Measurements from ENCODE around the gene KRT84.

KRT84 gene

DNA sequence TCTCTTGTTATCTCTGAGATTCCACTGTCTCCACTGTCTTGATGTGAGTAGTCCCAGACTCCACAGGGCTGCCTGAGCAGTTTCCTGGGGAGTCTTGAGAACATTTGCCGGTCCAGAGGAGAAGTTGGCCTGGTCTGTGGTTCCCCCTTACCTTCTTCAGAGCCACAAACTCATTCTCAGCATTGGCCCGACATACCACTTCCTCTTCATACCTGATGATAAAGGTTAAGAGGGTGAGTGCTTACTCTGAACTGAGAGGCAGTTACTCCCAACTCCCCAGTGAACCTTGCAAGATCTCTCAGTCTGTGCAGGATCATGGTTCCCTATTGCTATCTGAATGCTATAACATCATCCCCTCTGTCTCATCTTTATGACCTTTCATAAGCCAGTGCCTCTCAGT is 2.6 kb downstream of the KRT84 start:
- DNase-seq: no peak

DNA sequence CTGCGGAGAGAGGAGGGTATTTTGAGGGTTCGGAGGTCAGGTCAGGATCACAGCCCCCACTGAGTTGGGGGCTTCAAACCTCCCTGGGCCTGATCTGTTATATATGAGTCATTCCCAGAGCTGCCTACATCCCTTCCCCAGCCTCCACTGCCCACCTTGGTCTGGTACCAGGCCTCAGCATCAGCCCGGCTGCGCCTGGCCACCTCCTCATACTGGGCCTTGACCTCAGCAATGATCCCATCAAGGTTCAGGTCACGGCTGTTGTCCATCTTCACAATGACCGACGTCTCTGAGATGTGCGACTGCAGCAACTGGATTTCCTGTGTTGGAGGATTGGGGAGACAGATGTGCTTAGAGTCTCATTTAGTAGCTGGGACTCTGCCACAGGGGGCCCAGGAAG is 4.2 kb downstream of the KRT84 start:
- no peak for DNase-seq

DNA sequence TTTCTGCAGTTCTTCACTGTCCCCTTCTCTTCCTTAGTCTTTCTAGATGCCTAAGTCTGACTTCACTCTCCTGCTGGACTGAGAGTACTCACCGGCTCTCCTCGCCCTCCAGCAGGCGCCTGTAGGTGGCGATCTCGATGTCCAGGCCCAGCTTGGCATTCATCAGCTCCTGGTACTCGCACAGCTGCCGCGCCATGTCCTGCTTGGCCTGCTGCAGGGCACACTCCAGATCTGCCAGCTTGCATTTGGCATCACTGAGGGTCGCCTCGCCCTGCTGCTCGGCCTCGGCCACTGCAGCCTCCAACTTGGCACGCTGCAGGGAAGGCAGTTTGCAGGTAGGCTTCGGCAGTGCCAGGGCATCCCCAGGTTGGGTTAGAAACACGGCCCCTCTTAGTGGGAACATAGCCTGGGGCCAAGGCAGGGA is 5.2 kb downstream of the KRT84 start:
- DNase-seq: no peak

GRCh38 chr12:52379536-52379935 is 5.9 kb downstream of the KRT84 start:
- no peak for DNase-seq

DNA sequence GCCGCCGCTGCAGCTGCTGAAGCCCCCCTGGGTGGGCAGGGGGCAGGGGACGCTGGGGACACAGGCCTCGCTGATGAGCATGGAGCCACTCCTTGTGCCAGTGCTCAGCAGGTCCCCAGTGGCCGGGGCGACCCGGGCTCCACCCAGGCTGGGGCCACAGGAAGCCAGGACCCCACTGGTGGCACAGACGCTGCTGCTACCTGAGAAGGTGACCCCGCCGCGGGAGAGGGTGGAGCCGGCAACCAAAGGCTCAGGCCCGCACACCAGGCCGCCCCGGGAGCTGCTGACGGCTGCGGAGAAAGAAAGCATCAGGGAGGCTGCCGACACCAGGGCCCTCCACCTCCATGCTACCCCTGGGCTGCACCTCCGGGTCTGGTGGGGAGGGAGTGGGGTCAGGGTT is 7.4 kb downstream of the KRT84 start:
- no peak for DNase-seq

- DNase-seq: no peak
These were observed 8.2 kb downstream of the KRT84 start for GRCh38 chr12:52377266-52377665.

DNA sequence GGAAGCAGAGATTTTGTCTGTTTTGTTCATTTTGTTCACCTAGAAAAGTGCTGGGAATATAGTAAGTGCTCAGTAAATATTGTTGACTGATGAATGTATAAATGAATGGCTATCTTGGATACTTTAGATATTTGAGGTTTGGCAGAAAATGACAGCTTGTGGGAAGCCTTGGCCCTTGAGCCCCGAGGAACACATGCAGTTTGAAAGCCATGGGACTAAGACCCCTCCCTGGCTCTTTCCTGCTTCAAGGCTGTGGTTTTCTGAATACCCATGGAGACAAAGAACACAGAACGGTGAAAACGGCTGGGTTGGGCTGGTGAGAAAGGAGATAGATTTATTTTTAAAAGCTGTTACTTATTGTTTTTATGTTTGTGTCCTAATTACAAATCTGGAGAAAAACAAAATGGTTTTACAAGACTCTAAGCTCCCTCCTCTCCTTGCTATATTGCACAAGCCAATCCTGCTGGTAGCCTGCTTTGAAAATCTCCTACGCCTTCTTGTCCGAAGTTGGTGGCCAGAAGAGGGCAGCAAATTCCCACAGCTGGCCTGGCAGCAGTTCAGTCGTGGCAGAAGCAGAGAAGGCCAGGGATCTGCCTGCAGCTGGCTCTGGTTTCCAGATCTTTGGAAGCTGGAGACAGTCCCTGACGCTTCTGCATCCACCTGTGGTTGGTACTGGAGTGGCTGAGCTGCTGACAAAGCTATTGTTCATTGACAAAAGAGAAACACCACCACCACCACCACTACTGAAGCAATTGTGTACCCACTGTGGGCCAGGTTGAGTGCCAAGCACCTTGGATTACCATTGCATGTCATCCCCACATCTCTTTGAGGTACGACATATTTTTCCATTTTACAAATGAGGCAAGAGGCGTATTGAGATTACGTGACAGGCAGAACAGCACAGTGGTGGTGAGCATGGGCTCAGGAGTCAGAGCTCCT is 13.0 kb downstream of the KRT84 start:
- DNase-seq: peak; percentile 70

GRCh38 chr12:52371716-52372115 is 13.7 kb downstream of the KRT84 start:
- DNase-seq: no peak

DNA sequence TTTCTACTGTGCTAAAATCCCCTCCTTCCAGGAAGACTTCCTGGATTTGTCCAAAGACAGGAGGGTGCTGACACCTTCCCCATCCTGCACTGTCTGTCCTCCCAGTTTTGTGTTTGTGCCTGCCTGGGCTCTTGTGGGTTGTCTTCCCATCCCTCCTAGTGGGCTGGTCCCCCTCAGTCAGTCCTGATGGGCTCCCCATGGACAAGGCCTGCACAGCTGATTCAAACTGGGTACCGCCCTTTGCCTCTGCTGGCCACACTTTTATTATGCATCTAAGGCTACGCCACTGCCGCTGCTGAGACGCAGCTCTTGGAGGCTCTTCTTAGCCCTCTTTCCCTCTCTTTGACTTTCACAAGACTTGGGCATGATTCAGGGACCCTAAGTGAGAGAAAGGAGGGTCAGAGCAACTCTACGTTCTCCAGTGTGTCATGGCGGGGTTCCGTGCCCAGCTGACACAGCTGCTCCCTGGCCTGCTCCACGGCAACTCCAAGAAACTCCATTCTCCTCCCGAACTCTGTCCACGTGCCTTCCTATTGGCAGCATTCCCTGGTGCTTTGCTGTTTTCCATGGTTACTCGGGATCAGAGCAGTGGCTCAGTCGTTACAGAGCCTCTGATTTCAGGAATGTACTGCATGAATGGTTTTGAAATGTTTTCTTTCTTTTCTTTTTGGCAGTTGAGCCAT is 14.4 kb downstream of the KRT84 start:
- no peak for DNase-seq

DNA sequence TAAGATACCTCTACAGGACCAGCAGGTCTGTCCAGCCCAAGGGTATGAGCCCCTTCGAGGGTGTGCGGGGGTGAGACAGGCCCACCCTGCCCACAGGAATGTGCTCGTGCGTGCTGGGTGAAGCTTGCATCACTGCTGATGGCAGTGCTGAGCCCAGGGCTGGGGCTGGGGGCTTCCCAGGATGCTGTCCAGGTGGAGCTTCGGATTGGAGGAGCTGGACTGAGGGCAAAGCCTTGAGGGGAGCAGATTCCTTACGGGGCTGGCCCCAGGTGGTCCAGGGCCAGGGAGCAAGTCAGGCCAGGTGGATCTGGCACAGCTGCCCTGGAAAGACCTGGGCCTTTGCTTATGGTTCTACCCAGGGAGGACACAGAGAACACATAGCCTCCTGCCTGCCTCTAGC is 15.6 kb downstream of the KRT84 start:
- no peak for DNase-seq

- DNase-seq: no peak
These were observed 16.2 kb downstream of the KRT84 start for GRCh38 chr12:52369211-52369610.

- DNase-seq: no peak
These were observed 16.9 kb downstream of the KRT84 start for GRCh38 chr12:52368508-52368907.

DNA sequence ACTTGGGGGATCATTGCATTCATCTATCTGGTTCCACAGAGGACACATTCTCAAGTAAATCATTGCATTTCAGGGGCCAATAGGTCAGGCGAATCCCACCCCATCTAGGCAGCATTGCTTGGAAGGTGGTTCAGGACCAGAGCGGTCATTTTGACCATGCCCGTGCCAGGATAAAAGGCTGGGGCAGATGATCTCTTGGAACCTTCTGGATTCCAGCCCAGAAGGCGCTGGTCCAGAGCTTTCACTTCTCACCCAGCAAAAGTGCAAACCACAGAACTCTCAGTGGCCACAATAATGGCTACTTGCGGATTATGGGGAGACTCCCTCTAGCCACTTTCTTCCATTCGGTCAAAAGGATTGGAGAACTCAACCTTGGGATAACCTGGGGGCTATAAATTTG is 17.6 kb downstream of the KRT84 start:
- DNase-seq: no peak

DNA sequence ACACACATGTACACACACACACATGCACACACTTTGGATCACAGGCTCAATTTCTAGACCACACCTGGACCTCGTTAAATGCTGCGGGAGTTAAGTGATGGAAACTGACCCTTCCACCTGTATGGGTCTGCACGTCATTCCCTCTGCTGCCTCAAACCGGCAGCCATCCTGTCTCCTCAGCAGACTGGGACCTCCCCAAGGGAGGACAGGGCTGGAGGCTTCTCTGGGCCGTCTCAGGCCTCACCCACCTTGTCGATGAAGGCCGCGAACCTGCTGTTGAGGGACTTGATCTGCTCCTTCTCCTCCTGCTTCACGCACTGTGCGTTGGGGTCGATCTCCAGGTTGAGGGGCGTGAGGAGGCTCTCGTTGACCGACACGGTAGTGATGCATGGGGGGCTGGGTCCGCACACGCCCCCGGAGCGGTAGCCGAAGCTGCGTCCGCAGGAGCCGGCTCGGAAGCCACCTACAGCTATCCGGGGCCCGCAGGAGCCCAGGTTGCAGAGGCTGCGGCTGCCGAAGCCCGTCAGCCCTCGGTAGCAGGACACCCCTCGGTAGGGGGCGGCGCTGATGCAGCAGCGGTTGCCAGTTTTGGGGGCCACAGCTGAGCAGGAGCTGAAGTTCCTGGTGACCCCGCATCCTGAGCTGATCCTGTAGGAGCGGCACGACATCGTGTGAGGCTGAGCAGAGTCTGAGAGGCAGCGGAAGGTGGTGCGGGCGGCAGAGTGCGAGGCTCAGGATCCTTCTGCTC is 18.5 kb downstream of the KRT84 start, which contains the start of gene KRT85:
KRT85 (minus strand) TSS at position 744 of the 748 bp plus-strand sequence; CDS start at position 668, 76 bp downstream.
- no peak for DNase-seq

- no peak for DNase-seq
These were observed 20.5 kb downstream of the KRT84 start for GRCh38 chr12:52364901-52365489.

DNA sequence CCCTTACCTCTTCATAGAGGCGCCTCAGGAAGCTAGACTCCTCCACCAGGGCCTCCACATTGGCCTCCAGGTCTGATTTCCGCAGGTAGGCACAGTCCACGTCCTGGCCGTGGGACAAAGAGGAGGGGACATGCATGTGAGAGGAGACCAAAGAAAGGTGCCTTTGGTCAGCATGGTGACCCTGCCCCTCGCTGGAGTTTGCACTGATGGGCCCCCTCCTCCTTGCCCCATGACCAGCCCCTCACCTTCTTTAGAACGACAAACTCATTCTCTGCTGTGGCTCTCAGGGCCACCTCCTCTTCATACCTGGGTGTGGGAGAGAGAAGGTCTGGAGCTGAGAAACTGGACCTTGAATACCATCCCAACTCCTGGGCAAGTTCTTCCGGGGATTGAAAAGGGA is 21.4 kb downstream of the KRT84 start:
- no peak for DNase-seq

- no peak for DNase-seq
These were observed 22.3 kb downstream of the KRT84 start for GRCh38 chr12:52363111-52363679.

GRCh38 chr12:52362118-52362726 is 23.2 kb downstream of the KRT84 start:
- no peak for DNase-seq

DNA sequence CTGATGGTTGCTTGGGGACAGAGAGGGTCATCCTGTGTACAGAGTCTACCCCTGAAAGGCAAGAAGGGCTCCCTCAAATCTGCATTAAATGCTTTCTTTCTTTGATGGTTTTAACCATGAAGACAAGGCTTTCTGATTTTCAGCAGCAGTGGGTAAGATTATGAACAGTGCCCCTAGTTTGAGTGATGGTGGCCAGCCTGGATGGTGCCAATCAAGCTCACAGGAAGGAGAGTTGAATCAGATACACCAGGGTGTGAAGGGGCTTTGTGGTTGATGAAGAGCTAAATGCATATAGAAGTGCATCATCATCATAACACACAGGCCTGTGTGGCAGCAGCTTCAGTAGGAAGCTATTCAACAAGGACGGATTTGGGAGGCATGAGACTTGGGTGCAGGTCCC is 23.9 kb downstream of the KRT84 start:
- no peak for DNase-seq

DNA sequence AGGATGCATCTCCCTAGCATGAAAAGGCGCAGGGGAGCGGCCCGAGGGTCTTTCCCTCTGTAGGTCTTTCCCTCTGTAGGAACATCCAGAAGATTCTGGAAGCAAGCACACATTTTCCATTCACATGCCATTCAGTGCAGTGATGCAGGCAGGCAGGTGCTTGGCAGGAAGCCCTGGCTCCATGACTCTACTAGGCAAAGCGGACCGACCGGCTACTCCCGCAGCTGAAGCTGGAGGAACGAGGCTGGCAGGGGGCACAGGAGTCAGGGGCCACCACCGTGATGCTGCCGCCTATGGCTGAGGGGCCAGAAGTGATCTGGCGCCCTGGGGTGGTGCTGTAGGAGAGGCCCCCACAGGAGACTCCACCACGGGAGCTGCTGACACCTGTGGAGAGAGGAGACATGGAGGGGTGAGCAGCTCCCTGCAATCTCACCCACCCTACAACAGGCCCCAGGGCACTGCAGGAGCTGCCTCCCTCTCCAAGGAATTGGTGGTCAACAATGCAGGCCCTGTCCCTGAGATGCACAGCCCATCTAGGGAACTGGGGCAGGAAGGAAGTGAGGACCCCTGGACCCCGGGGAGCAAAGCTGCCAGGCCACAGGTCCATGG is 24.7 kb downstream of the KRT84 start:
- DNase-seq: no peak

DNA sequence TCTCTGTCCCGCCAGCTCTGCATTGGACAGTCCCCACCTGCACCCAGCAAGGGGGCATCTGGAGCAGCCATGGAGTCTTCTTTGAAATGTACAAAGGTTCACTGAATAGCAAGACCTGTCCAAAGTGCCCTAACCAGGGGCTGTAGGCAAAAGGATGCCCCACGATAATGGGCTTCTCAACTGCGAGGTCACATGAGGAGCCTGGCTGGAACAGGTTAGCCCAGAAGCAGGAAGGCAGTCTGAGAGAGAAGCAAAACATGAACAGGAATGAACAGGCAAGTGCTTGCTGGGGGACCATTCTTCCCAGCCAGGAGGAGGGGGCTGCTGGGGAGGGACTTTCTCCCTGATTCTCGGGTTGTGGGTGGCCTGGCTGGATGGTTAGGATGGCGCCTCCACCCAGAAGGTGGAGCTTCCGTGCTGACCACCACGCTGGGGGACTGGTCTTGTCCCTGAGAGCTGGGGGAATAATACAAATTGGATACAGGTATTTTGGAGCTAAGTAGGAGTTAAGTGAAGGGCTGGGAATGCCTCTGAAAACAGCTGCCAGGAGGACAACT is 25.3 kb downstream of the KRT84 start:
- DNase-seq: no peak
